HPDE6-E6E7 (cell line): ENCODE measurements around the gene SRM.
"Not testable (repeated sequence)": the region's sequence is repeated elsewhere in the genome, so short reads cannot be mapped to it uniquely, and the experiment has no call there.

Source experiments
- DNase-seq: peaks from one replicate; pipeline ENCODE4 v3.0.0; 2011; ENCODE audit warnings: missing footprints; ENCODE audit errors: extremely low spot score

SRM gene

GRCh38 chr1:11044849-11045427 lies 14.9 kb downstream of the SRM start:
- no peak for DNase-seq

DNA sequence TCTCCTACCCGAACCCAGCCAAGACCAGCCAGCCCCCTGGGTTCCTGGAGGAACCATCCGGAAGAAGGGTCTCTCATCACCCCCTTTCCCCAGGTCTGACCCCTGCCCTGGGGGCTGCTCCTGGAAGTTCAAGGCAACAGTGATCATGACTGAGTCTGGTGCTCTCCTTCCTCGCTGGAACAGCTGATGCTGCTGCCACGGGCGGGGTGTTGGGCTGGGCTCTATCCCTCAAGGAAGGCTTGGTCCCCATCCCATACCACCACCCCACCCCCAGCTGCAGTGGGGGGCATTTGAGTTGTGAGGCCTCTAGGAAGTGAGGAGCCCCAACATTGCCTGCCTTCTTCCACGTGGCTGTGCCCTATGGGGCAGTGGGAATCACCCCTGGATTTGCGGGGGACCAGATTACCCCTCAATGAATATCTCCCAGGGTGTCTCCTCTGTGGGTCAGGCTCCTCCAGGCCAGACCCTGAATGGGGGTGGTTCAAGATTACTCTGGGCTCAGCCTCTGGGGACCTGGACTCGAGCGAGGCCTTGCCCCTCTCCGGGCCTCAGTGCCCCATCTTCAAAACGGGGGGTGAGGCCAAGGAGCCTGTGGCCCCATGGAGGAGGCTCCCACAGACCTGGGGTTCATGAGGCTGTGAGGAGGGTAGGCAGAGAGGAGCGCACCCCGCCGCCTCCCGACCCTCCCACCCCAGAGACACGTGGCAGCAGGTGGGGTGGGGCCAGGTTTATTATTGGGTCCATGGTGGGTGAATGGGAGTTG lies 15.6 kb downstream of the SRM start:
- no peak for DNase-seq

- DNase-seq: no peak
Measured at GRCh38 chr1:11042995-11043874, 16.6 kb downstream of the SRM start.

DNA sequence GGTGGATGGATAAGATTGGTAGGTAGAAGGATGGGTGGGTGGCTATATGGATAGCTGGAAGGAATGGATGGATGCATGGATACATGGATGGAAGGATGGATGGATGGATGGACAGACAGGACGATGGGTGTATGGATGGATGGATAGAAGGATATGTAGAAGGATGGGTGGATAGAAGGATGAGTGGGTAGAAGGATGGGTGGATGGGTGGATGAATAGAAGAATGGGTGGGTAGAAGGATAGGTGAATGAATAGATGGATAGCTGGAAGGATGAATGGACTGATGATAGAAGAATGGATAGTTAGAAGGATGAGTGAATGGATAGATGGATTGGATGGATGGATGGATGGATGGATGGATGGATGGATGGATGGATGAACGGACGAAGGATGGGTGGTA lies 17.8 kb downstream of the SRM start:
- DNase-seq: no peak

DNA sequence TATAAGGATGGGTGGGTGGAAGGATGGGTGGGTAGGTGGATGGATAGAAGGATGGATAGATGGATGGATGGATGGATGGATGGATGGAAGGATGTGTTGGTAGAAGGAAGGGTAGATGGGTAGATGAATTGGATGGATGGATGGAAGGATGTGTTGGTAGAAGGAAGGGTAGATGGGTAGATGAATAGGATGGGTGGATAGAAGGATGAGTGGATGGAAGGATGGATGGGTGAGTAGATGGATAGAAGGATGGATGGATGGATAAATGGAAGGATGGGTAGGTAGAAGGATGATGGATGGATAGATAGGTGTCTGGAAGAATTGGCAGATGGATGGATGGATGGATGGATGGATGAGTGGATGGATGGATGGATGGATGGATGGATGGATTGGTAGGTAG lies 18.8 kb downstream of the SRM start:
- no peak for DNase-seq

GRCh38 chr1:11040105-11040429 lies 19.8 kb downstream of the SRM start:
- not testable (repeated sequence) for DNase-seq

DNA sequence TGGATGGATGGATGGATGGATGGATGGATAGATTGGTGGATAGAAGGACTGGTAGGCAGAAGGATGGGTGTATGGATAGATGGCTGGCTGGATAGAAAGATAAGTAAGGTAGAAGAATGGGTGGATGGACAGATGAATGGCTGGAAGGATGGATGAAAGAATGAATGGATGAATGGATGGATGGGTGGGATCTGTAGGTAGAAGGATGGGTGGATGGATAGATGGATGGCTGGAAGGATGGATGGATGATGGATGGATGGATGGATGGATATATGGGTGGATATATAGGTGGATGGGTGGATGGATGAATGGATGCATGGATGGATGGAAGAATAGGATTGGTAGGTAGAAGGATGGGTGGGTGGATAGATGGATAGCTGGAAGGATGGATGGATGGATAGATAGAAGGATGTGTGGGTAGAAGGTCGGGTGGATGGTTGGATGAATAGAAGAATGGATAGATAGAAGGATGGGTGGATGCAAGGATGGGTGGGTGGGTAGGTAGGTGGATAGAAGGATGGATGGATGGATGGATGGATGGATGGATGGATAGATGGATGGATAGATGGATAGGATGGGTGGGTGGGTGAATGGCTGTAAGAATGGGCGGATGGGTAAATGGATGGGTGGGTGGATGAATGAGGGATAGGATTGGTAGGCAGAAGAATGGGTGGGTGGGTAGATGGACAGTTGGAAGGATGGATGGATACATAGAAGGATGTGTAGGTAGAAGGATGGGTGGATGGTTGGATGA lies 20.3 kb downstream of the SRM start:
- no peak for DNase-seq

DNA sequence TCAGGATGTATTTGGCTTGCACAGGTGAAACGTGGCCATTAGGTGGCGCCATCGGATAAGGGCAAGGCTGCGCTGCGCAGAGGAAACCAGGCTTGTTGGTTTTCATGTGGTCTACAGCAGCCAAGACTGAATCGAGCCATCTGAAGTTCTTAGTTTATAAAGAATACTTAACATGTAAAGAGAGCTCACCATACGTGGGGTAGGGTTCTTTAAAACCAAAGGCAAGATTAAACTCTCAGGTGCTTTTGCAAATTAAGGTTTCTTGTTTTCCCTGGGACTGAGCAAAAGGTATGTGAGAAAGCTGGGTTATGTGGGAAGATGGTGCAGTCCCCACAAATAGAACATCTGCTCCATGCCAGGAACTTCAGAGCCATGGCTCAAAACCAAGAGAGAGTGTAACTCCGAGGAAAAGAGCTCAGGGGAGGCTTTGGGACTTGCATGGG lies 22.1 kb downstream of the SRM start:
- peak; percentile 86 for DNase-seq

- not testable (repeated sequence) for DNase-seq
Measured at GRCh38 chr1:11037019-11037739, 22.6 kb downstream of the SRM start.

- no peak for DNase-seq
Measured at GRCh38 chr1:11031624-11032262, 28.1 kb downstream of the SRM start.

DNA sequence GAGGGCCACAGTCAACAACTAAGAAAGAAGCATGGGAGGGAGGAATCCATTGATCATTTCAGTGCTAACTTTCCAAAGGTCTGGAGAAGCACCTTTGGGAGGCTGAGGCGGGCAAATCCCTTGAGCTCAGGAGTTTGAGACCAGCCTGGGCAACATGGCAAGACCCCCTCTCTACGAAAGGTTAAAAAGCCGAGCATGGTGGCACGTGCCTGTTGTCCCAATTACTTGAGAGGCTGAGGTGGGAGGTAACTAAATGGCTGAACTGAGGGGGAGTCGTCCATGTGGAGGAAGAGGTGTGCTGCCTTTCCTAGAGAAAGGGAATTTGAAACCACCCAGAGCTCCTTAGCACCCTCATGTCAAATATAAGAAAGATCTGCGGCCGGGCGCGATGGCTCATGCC lies 29.0 kb downstream of the SRM start:
- no peak for DNase-seq

GRCh38 chr1:11028018-11028417 lies 31.8 kb downstream of the SRM start:
- no peak for DNase-seq

DNA sequence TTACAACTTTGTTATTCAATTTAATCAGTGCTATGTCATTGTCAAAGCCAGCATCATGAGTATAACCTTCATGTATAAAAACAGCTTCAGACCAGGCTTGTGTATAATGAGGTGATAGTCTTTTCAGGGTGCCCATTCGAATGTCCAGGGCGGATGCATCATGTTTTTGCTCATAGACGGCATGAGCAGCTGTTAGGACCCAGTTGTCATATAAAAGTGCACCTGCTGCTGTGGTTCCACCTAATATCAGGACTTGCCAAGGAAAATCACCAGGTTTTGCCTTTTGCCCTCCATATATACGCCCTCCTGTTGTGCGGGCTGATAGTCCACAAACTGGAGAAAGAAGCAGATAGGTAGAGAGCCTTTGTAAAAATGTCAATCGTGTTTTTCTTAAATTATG lies 32.5 kb downstream of the SRM start:
- DNase-seq: no peak

GRCh38 chr1:11026903-11027302 lies 32.9 kb downstream of the SRM start:
- no peak for DNase-seq

DNA sequence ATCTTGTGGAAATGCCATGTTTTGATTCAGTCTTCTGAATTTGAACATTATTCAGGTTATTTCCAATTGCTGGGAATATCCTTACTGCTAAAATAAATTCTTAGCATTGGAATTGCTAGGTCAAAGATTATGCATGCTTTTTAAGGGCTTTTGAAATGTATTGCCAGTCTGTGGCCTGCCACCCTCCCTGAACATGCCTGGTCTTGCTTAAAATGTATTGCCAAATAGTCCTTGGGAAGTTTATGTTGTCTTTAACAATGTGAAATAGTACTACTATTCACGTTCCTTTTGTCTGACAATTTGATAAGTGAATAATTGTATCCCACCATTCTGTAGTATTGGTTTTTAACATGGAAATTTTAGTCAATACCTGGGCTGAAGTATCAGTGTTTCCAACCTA lies 33.8 kb downstream of the SRM start:
- DNase-seq: no peak

- no peak for DNase-seq
Measured at GRCh38 chr1:11025618-11026017, 34.2 kb downstream of the SRM start.

DNA sequence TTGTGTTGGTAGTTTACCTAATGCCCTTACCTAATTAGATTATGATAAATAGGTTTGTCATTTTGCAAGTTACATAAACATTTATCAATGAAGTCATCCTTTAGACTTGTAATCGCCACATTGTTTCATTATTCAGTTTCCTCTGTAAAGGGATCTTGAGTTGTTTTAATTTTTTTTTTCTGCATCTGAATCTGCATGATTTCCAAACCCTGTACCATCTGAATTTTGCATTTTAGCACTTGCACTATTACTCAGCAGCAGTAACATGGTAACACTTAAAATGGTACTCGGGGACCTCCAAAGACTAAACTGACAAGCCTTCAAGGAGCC lies 35.0 kb downstream of the SRM start:
- no peak for DNase-seq

DNA sequence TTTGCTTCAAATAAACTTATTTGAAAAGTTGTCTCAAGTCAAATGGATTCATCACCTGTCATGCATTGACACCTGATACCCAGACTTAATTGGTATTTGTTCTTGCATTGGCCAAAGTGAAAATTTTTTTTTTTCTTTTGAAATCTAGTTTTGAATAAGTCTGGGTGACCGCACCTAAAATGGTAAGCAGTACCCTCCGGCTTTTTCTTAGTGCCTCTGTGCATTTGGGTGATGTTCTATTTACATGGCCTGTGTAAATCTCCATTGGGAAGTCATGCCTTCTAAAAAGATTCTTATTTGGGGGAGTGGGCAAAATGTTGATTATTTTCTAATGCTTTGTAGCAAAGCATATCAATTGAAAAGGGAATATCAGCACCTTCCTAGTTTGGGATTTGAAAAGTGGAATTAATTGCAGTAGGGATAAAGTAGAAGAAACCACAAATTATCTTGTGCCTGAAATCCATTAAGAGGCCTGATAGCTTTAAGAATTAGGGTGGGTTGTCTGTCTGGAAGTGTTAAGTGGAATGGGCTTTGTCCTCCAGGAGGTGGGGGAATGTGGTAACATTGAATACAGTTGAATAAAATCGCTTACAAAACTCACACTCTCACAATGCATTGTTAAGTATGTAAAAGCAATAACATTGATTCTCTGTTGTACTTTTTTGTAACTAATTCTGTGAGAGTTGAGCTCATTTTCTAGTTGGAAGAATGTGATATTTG lies 35.5 kb downstream of the SRM start:
- no peak for DNase-seq

DNA sequence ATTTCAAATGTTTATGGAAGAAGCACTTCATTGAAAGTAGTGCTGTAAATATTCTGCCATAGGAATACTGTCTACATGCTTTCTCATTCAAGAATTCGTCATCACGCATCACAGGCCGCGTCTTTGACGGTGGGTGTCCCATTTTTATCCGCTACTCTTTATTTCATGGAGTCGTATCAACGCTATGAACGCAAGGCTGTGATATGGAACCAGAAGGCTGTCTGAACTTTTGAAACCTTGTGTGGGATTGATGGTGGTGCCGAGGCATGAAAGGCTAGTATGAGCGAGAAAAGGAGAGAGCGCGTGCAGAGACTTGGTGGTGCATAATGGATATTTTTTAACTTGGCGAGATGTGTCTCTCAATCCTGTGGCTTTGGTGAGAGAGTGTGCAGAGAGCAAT lies 36.6 kb downstream of the SRM start:
- DNase-seq: no peak

- DNase-seq: no peak
Measured at GRCh38 chr1:11019971-11020370, 39.8 kb downstream of the SRM start.
